H1 (cell line): ENCODE data around the gene MAPKAP1. TPM values are rescaled to one million over a fixed set of nuclear protein-coding genes. Genes with fewer than 3 reads are reported as not detected.

Experiments
- CTCF ChIA-PET: fragments of 300-600 bp; sonication (Branson Sonifier 250); formaldehyde crosslinking; loops from one replicate; lab custom pipeline; 2021; ENCODE audit not compliant: partially characterized antibody; lab: Charles Lee
- POLR2A ChIA-PET: fragments of 300-600 bp; sonication (Branson Sonifier 250); formaldehyde crosslinking; loops from one replicate; lab custom pipeline; 2021; ENCODE audit warnings: inconsistent platforms; ENCODE audit not compliant: partially characterized antibody; lab: Charles Lee
- DNase-seq, 2 experiments: peaks; one replicate each; pipeline versions ENCODE4 v3.0.0 to v3.0.0-alpha.2; 2010 to 2022; ENCODE audit warnings: low spot score in 2 of 2, low read depth in 1 of 2, mixed read lengths in 1 of 2
- FAIRE-seq: peaks from 2 replicates; lab custom pipeline; 2011; peaks lifted over from hg19 to GRCh38; lab: Jason Lieb, UNC
- H2AFZ ChIP-seq: 2 replicates; pipeline ENCODE4 v1.8.1; 2012; ENCODE audit warnings: low read length, inconsistent platforms
- H2AK5ac ChIP-seq: 2 replicates; pipeline ENCODE4 v1.6.1; 2013; ENCODE audit warnings: low read depth, low read length
- H2BK120ac ChIP-seq: replicated peaks from 2 replicates; pipeline ENCODE3; 2013; ENCODE audit warnings: low read depth, low read length, inconsistent platforms
- H2BK12ac ChIP-seq: 2 replicates; pipeline ENCODE4 v1.6.1; 2013; ENCODE audit warnings: low read depth, low read length
- H2BK15ac ChIP-seq: 2 replicates; pipeline ENCODE4 v1.6.1; 2013; ENCODE audit warnings: low read length
- H2BK20ac ChIP-seq: 2 replicates; pipeline ENCODE4 v1.6.1; 2013; ENCODE audit warnings: low read length
- H2BK5ac ChIP-seq: 2 replicates; pipeline ENCODE4 v1.6.1; 2013; ENCODE audit warnings: low read depth, low read length
- H3K14ac ChIP-seq: 2 replicates; pipeline ENCODE4 v1.6.1; 2013; ENCODE audit warnings: inconsistent platforms; ENCODE audit not compliant: insufficient read length
- H3K18ac ChIP-seq: 2 replicates; pipeline ENCODE4 v1.6.1; 2013; ENCODE audit warnings: low read length; ENCODE audit errors: extremely low read depth
- H3K23ac ChIP-seq: 2 replicates; pipeline ENCODE4 v1.6.1; 2013; ENCODE audit warnings: inconsistent platforms; ENCODE audit not compliant: insufficient read length
- H3K23me2 ChIP-seq: 2 replicates; pipeline ENCODE4 v1.6.1; 2013; ENCODE audit warnings: low read depth, low read length
- H3K27ac ChIP-seq: 2 replicates; pipeline ENCODE4 v1.6.1; 2011; ENCODE audit warnings: low read depth, low read length, inconsistent platforms
- H3K27me3 ChIP-seq, 4 experiments: replicated peaks in 1 of 4; 1 replicate in 1 of 4; 2 replicates in 3 of 4; pipeline versions ENCODE4 v1.6.1 to v1.8.1; 2011 to 2013; ENCODE audit warnings: low read length in 3 of 4, mild to moderate bottlenecking in 3 of 4, inconsistent platforms in 2 of 4, mixed read lengths in 2 of 4, moderate library complexity in 1 of 4; ENCODE audit not compliant: control insufficient read depth in 3 of 4, insufficient read depth in 3 of 4; ENCODE audit errors: extremely low read depth in 1 of 4
- H3K36me3 ChIP-seq, 4 experiments: 2 replicates each; pipeline versions ENCODE4 v1.6.1 to v1.8.1; 2011 to 2013; ENCODE audit warnings: mild to moderate bottlenecking in 4 of 4, low read length in 3 of 4, moderate library complexity in 2 of 4, control low read depth in 1 of 4, inconsistent platforms in 1 of 4; ENCODE audit not compliant: insufficient read depth in 4 of 4, control insufficient read depth in 2 of 4
- H3K4ac ChIP-seq: replicated peaks from 2 replicates; pipeline ENCODE3; 2013; ENCODE audit warnings: low read length, low read depth, mixed read lengths, inconsistent platforms; ENCODE audit not compliant: insufficient read length
- H3K4me1 ChIP-seq, 4 experiments: replicated peaks in 1 of 4; 1 replicate in 1 of 4; 2 replicates in 3 of 4; pipeline versions ENCODE4 v1.6.1 to v1.8.1; 2011 to 2013; ENCODE audit warnings: low read length in 3 of 4, inconsistent platforms in 2 of 4, mixed read lengths in 1 of 4; ENCODE audit not compliant: insufficient read depth in 4 of 4, control insufficient read depth in 3 of 4
- H3K4me2 ChIP-seq, 2 experiments: 2 replicates each; pipeline versions ENCODE4 v1.6.1 to v1.8.1; 2011 to 2013; ENCODE audit warnings: low read depth in 2 of 2, low read length in 2 of 2, control low read depth in 1 of 2, inconsistent platforms in 1 of 2, mild to moderate bottlenecking in 1 of 2; ENCODE audit not compliant: insufficient read depth in 1 of 2
- H3K4me3 ChIP-seq, 4 experiments: fragments of 200-600, 300-600 bp in 1 of 4; sonication (generic), shearing (Covaris generic), sonication (Bioruptor Twin) in 1 of 4; 2 replicates each; pipeline versions ENCODE4 v1.5.1 to v1.8.1; 2011 to 2016; ENCODE audit warnings: low read length in 4 of 4, low read depth in 3 of 4, control low read depth in 2 of 4, inconsistent platforms in 2 of 4, mild to moderate bottlenecking in 2 of 4, mixed read lengths in 1 of 4, moderate library complexity in 1 of 4; ENCODE audit not compliant: insufficient read depth in 2 of 4; ENCODE audit errors: extremely low read depth in 1 of 4
- H3K56ac ChIP-seq: replicated peaks from 2 replicates; pipeline ENCODE3; 2013; ENCODE audit warnings: low read depth, mild to moderate bottlenecking, mixed read lengths, low read length, inconsistent platforms; ENCODE audit not compliant: insufficient read length
- H3K79me1 ChIP-seq: 2 replicates; pipeline ENCODE4 v1.6.1; 2013; ENCODE audit warnings: low read depth, low read length, control low read depth
- H3K79me2 ChIP-seq, 2 experiments: 2 replicates each; pipeline versions ENCODE4 v1.6.1 to v1.8.1; 2012 to 2013; ENCODE audit warnings: low read length in 2 of 2, mild to moderate bottlenecking in 2 of 2, inconsistent platforms in 1 of 2; ENCODE audit not compliant: insufficient read depth in 2 of 2, control insufficient read depth in 1 of 2
- H3K9ac ChIP-seq, 4 experiments: replicated peaks in 1 of 4; 1 replicate in 1 of 4; 2 replicates in 3 of 4; pipeline versions ENCODE4 v1.6.1 to v1.8.1; 2011 to 2013; ENCODE audit warnings: low read depth in 3 of 4, low read length in 3 of 4, control low read depth in 2 of 4, mild to moderate bottlenecking in 2 of 4, moderate library complexity in 2 of 4, inconsistent platforms in 1 of 4; ENCODE audit errors: extremely low read depth in 1 of 4
- H3K9me3 ChIP-seq, 2 experiments: 2 replicates each; pipeline versions ENCODE4 v1.6.1 to v1.8.1; 2012 to 2013; ENCODE audit warnings: mild to moderate bottlenecking in 2 of 2, moderate library complexity in 2 of 2, control low read depth in 1 of 2, inconsistent platforms in 1 of 2, low read depth in 1 of 2, low read length in 1 of 2, mixed read lengths in 1 of 2; ENCODE audit not compliant: insufficient read depth in 2 of 2
- H4K20me1 ChIP-seq, 2 experiments: replicated peaks in 1 of 2; 2 replicates each; pipeline versions ENCODE3 to v1.8.1; 2011 to 2013; ENCODE audit warnings: inconsistent platforms in 2 of 2, low read length in 2 of 2, mild to moderate bottlenecking in 1 of 2; ENCODE audit not compliant: insufficient read depth in 2 of 2, control insufficient read depth in 1 of 2
- H4K5ac ChIP-seq: 2 replicates; pipeline ENCODE4 v1.6.1; 2013; ENCODE audit warnings: low read length, low read depth, mixed read lengths, inconsistent platforms; ENCODE audit not compliant: insufficient read length
- H4K8ac ChIP-seq: 2 replicates; pipeline ENCODE4 v1.8.0; 2013; ENCODE audit warnings: mild to moderate bottlenecking, moderate library complexity, low read length, inconsistent platforms; ENCODE audit not compliant: insufficient read depth; ENCODE audit errors: extremely low read depth
- H4K91ac ChIP-seq: replicated peaks from 2 replicates; pipeline ENCODE3; 2013; ENCODE audit warnings: low read length, mixed read lengths, inconsistent platforms; ENCODE audit not compliant: insufficient read length
- GTF2F1 ChIP-seq: IDR thresholded peaks from 2 replicates; pipeline ENCODE4 v1.6.1; 2012; ENCODE audit warnings: low read depth, low read length, improper control_type of control experiment, borderline replicate concordance
- JUN ChIP-seq: IDR thresholded peaks from 2 replicates; pipeline ENCODE4 v1.6.1; 2011; ENCODE audit warnings: low read depth, mild to moderate bottlenecking, improper control_type of control experiment, low read length
- KDM5A ChIP-seq: fragments of 200-600 bp; IDR thresholded peaks from 2 replicates; pipeline ENCODE4 v1.7.1; 2012; ENCODE audit warnings: mild to moderate bottlenecking, low read length, inconsistent platforms, mixed read lengths
- RXRA ChIP-seq: IDR thresholded peaks from 2 replicates; pipeline ENCODE4 v1.6.1; 2011; ENCODE audit warnings: low read depth, mild to moderate bottlenecking, low read length, moderate library complexity; ENCODE audit not compliant: insufficient read depth
- SAP30 ChIP-seq: fragments of 300-600 bp; sonication (generic); IDR thresholded peaks from 2 replicates; pipeline ENCODE4 v1.7.1; 2012; ENCODE audit warnings: low read length, moderate library complexity, mild to moderate bottlenecking, inconsistent platforms; ENCODE audit not compliant: insufficient read depth, insufficient replicate concordance
- SIRT6 ChIP-seq: IDR thresholded peaks from one replicate; pipeline ENCODE4 v1.7.1; 2012; ENCODE audit warnings: low read length, inconsistent platforms
- SP1 ChIP-seq: IDR thresholded peaks from 2 replicates; pipeline ENCODE4 v1.6.1; 2011; ENCODE audit warnings: low read depth, low read length
- WGBS, 2 experiments: shearing (Covaris generic) in 1 of 2; methylation state at CpG; one replicate each; pipeline versions ENCODE4 v1.1.6 to v1.1.7; 2013 to 2015; ENCODE audit warnings: low lambda C conversion rate in 2 of 2, mixed read lengths in 2 of 2, inconsistent platforms in 1 of 2, low coverage in 1 of 2, missing lambda C conversion rate in 1 of 2; ENCODE audit not compliant: insufficient replicate concordance in 2 of 2, insufficient coverage in 1 of 2, insufficient read length in 1 of 2; ENCODE audit errors: extremely low coverage in 1 of 2, missing lambda C conversion rate in 1 of 2; 5-methylcytosine and 5-hydroxymethylcytosine counted together
- polyA plus RNA-seq, 7 experiments: library from polyadenylated mRNA; depleted of rRNA in 3 of 7; stranded (reverse) in 5 of 7; unstranded in 2 of 7; fragments of >200 nt in 5 of 7; fragments of 200-250 nt in 2 of 7; gene quantifications; 1 replicate in 5 of 7; 2 replicates in 1 of 7; 4 replicates in 1 of 7; pipeline versions ENCODE4 v1.2.1 to v1.2.3, GENCODE V29; 2011 to 2013; ENCODE audit warnings: missing spikeins in 2 of 7, mixed read lengths in 2 of 7
- total RNA-seq: library from RNA; stranded (reverse); fragmentation: NEBNext Ultra II Directional; extraction: Animal tissue kit (Norgen Biotek cat#: 25700); gene quantifications from 2 replicates; pipeline ENCODE4 v1.2.1, GENCODE V29; 2021

MAPKAP1 gene
- total and polyA plus RNA-seq, 2 of the 8 experiments (the other 6 are each of a cell fraction or from before 2014, with no cell fraction given), result 79.2 to 140 TPM

- Histone ChIP-seq H2BK12ac (no peak overlapping the region), H4K8ac (no peak overlapping the region), H3K4me2 (no peak overlapping the region), H2AK5ac (no peak overlapping the region), H3K9me3 (no peaks in the 10 kb centered on the region), H2AFZ (no peak overlapping the region), H3K14ac (no peak overlapping the region), H3K56ac (no peak overlapping the region), H3K4ac (no peak overlapping the region), H3K23me2 (no peaks in the 10 kb centered on the region), H4K20me1 (peaks cover 0 to 1% of the 10 kb centered on the region in 2 experiments), H2BK20ac (no peak overlapping the region), H3K4me1 (peaks cover 0 to 8% (median 5%) of the 10 kb centered on the region in 4 experiments; a peak in 4 of 7 replicates), H3K79me2 (peaks cover 0 to 34% of the 10 kb centered on the region in 2 experiments; a peak in 2 of 4 replicates), H3K27ac (no peak overlapping the region), H3K18ac (no peak overlapping the region), H3K4me3 (no peak overlapping the region), H4K91ac (no peak overlapping the region), H2BK120ac (no peak overlapping the region), H3K79me1 (peaks cover 3% of the 10 kb centered on the region; the same call in 1 of the 2 replicates), H3K27me3 (no peaks in the 10 kb centered on the region), H4K5ac (no peak overlapping the region), H3K9ac (no peak overlapping the region), H2BK5ac (no peak overlapping the region), H3K36me3 (no peaks in the 10 kb centered on the region), H3K23ac (no peak overlapping the region), H2BK15ac (no peak overlapping the region)
- TF ChIP-seq RXRA (no peak), SP1 (no peak), SAP30 (no peak), KDM5A (no peak), JUN (no peak), GTF2F1 (no peak), SIRT6 (no peak)
- no peak for DNase-seq
- no peak for FAIRE-seq
- WGBS, 2 experiments, result 88% methylated on average over 1 of the region's 1 CpG; no CpG with 5 or more reads in 1 of the 2 experiments
- POLR2A ChIA-PET, result no interaction called here
- CTCF ChIA-PET, result no interaction called here
Measured at GRCh38 chr9:125604196-125604595, 102.8 kb downstream of the MAPKAP1 start.
